ENCODE data around the gene TSPAN9.

TSPAN9 gene

DNA sequence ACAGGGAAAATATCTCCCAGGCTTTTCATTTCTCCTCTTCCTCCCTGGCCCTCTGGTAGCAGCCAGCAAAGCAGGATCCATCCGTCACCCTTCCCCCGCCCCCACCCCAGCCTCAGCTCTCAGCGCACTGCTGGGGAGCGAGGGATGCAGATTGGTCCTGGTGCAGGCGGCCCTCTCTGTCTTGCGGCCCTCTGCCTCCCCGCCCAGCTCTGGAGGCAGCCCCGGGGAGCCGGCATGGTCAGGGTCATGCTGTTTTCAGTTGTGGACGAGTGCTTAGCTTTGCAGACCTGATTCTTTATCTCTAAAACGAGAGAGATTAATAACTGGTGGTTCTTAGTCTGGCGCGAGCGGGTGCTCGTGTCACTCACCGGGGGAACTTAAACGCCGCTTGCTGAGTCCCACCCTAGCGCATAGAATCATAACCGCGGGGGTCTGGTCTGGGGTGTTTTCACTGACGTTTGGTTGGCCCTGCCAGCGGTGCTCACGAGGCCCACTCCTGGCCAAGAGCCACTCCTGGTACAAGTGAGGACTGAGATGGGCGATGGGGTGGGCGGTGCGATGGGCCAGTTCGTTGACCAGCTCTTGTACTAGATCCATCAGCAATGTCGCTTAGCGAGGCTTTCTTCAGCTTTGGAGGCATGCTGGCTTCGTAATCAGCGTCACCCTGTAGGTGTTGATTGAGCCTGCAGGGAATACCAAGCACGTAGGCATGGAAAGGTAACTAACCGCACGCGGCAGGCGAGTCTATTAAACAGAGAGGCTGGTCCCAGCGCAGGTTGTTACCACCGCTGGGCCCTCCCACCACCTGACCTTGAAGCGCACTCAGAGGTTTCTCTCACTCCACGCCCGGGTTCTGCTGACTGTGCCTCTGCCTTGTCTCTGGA lies 95.2 kb downstream of the TSPAN9 start:
- intact Hi-C loops (cut with DNase I): loop anchor here (10.0 kb wide), 1 partner anchor 1972 kb away; no protein-coding TSS in a partner anchor
- peak in 2 of 10 donors; percentile 60 to 62 for DNase-seq

DNA sequence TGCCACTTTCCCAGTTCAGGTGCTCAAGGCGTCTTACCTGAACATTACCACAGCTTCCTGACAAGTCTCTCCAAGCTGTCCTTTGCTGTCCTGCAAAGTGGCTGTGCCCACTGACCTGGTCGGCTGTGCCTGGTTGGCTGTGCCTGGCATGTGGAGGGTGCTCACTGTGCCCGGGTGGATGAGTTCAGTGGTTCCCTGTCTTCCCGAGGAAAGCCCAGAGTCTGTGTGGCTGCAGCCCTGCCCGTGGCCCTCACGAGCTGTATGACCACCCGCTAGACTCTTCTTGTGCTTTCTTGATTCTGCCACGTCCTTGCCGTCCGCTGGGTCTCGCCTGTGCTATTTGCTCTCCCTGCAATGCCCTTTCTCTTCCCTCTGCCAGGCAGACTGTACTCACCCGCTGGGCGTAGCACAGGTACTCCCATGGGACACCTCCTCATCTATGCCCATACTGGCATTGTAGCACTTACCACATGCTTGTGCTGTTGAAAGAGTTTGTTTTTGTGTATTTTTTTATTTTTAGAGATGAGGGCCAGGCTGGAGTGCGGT lies 95.9 kb downstream of the TSPAN9 start:
- DNase-seq: peak in 2 of 10 donors; percentile 54 to 64
- intact Hi-C loops (cut with DNase I): loop anchor here (10.0 kb wide), 1 partner anchor 1972 kb away; no protein-coding TSS in a partner anchor

DNA sequence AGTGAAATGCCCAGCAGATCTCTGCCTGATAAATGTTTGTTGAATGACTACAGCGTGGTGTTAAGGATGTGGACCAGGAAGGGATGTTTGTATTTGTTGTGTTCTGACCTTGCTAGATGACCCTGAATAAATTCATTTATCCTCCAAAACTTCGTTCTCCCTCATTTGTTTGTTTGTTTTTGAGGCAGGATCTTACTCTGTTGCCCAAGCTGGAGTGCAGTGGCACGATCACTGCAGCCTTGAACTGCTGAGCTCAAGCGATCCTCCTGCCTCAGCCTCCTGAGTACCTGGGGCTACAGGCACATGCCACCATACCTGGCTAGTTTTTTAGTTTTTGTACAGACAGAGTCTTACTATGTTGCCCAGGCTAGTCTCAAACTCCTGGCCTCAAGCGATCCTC lies 96.7 kb downstream of the TSPAN9 start:
- intact Hi-C loops (cut with DNase I): loop anchor here (10.0 kb wide), 1 partner anchor 1971 kb away; no protein-coding TSS in a partner anchor
- DNase-seq: peak in 1 of 10 donors; percentile 8

DNA sequence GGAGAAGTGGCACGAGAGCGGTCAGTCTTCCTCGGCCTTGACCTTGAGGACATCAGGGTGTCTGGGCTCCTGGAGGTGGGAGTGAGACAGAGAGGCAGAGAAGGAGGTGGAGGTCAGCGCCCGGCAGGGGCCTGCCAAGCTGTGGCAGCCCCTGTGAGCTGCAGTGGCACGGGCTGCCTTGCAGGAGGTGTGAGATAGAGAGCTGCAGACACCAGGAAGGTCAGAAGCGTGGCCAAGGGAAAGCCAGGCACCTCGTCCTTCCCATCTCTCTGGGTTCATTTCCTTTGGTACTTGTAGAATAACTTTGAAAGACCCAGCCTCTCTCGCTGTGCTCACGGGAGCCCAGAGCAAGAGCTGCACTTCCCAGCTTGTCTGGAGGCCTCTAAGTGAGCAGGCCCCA lies 98.1 kb downstream of the TSPAN9 start:
- intact Hi-C loops (cut with DNase I): loop anchor here (10.0 kb wide), 1 partner anchor 1970 kb away; no protein-coding TSS in a partner anchor
- peak in 1 of 10 donors; percentile 75 for DNase-seq

DNA sequence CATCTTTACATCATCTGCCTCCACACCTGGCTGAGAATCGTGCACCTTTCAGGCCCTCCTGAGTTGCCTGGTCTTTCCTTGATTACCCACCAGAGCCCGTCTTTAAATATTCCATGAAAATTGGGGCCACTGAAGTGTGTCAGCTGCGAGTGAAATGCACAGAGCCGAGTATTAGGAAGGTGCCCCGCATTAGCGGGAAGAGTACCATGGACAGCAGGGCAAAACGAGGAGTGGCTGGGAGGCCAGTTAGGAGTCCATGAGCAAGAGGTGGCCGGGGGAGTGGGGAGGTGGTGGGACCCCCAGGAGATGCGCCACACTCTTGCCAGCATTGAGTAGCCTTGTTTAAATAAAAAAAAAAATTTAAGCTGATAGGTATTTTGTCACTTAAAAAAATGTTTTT lies 99.6 kb downstream of the TSPAN9 start:
- DNase-seq: peak in 2 of 10 donors; percentile 1 to 39
- intact Hi-C loops (cut with DNase I): loop anchor here (10.0 kb wide), 1 partner anchor 1968 kb away; no protein-coding TSS in a partner anchor

DNA sequence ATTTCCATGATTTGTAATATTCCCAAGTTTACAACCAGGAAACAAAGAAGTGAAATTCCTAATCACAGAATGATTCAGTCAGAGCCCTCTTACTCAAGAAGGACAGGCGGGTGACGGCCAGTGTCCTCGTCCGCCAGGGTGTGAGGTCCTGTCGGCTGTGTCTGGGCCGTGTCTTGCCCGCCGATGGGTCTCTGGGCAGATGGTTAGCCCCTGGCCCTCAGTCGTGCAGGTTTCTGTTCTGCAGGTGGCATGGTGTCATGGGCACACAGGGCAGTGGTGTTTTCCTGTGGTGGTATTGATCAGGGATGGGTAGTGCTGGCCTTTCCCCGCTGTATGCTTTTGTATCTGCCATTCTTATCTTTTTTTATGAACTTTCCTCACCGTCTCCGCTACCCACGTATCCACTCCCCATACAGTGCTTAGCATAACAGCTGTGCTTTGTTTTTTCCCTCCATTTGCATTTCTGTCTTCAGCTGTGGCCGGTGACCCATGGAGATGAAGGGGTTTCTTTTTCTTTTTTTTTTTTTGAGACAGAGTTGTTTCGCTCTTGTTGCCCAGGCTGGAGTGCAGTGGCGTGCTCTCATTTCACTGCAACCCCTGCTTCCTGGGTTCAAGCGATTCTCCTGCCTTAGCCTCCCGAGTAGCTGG lies 100.7 kb downstream of the TSPAN9 start:
- intact Hi-C loops (cut with DNase I): loop anchor here (10.0 kb wide), 1 partner anchor 1967 kb away; no protein-coding TSS in a partner anchor
- DNase-seq: peak in 2 of 10 donors; percentile 61 to 66

DNA sequence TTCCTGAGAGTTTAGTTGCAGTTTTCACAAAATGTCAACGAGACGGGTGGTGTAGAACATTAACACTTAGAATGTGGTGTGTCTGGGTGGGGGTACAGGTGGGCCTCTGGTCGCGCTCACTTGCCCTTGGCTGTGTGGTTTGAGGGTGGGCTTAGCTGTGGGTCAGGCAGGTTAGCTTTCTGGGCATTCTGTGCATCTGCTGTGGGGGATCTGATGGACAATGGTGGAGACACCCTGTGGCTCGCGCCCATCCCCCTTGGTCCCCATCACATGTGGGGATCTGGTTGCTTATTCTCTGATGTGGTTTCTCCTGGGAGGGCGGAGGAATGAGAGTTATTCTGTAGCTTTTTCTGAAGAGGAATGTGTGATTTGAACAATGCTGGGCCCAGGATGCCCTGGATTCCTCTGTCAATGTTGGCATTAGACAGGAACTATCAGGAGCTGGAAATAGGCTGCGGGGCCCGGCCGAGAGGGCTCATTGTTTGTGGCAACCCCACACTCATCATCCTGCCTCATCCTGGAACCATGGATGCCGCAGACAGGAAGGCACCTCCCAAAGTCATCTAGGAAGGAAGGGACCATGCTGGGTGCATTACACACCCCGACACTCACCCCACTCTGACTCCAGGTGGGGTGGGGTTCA lies 101.6 kb downstream of the TSPAN9 start:
- intact Hi-C loops (cut with DNase I): loop anchor here (10.0 kb wide), 1 partner anchor 1966 kb away; no protein-coding TSS in a partner anchor

DNA sequence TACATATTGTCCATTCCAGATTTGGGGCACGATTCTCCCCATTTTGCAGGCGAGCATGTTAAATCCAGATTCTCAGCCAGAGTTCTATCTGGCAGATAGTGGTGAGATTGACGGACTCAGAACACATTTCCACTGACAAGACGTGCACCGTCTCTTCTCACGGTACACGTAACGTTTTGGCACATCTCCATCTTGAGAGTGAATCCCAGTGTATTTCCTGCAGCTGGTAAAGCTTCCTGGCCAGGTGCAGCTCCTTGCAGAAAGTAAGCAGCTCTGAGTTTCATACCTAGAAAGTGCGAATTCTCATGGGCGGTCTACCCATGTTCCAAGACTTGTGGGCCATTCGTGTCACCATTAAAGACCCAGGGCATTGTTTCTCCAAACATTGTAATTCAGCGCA lies 102.6 kb downstream of the TSPAN9 start:
- intact Hi-C loops (cut with DNase I): loop anchor here (10.0 kb wide), 1 partner anchor 1965 kb away; no protein-coding TSS in a partner anchor
- no peak for DNase-seq

More for the DNA sequence above, 101.6 kb downstream of the TSPAN9 start:
- peak in 2 of 10 donors; percentile 72 to 76 for DNase-seq

DNA sequence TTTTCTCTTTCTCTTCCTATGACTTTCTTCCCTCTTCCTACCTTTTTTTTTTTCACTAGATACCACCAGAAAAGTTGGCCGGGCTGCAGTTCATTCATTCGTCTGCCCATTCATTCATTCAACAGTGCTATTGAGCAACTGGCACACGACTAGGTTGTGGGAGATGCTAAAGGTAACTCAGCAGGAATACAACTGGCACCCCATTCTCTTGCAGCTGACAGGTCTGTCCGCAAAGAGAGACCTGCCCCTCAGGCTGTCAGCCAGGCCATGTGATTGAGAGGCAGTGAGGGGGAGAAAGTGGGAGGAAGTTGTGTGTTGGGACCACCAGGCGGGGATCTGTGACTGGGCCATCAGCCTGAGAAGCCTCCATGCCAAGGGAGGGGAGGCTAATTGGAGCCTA lies 105.2 kb downstream of the TSPAN9 start:
- intact Hi-C loops (cut with DNase I): no loop called here
- DNase-seq: no peak

DNA sequence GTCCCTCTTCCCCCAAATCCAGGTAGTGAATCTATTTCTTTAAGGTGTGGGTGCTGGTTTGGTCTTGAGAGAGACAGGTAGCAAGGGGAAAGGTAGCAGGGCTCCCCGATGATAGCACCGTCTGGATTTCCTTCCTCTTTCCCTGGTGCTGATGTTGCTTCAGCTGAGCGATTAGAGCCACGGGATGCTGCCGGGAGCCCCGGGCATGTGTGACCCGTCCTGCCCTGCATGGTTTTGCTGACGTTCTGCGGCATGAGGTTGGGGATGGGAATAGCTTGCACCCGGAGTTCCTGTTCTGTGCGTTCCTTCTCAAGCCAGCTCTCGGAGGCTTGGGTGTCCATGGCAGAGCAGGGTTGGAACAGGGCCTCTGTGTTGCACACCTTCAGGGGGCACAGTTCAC lies 107.3 kb downstream of the TSPAN9 start:
- intact Hi-C loops (cut with DNase I): no loop called here
- DNase-seq: peak in 2 of 10 donors; percentile 25 to 78

DNA sequence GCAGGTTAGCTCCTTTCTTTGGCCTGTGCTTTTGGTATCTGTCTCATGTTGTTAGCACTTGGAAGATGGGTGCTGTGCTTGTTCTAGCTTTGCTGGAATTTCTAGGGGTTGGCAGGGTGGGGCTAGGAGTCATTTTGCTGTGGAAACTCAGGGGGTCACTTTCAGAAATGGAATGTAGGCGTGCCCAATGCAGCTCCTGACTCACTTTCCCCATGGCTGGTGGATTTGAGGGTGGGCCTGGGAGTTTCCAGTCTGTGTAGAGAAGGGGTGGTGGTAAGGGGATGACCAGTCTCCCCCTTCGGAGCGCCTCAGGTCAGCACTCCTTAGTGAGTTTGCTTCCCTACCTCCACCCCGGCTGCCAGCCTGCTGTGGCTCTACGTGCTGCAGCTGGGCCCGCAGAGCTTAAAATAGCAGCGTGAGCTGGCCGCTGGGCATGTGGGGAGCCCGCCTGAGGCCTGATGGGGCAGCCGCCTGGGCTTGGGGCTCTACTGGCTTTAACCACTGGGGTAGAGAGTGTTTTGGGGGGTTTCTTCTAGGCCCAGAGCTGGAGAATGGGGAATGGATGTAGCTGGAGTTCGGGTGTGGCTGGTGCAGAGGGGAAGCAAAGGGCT lies 108.2 kb downstream of the TSPAN9 start:
- intact Hi-C loops (cut with DNase I): no loop called here
- DNase-seq: peak in 2 of 10 donors; percentile 83 to 91

DNA sequence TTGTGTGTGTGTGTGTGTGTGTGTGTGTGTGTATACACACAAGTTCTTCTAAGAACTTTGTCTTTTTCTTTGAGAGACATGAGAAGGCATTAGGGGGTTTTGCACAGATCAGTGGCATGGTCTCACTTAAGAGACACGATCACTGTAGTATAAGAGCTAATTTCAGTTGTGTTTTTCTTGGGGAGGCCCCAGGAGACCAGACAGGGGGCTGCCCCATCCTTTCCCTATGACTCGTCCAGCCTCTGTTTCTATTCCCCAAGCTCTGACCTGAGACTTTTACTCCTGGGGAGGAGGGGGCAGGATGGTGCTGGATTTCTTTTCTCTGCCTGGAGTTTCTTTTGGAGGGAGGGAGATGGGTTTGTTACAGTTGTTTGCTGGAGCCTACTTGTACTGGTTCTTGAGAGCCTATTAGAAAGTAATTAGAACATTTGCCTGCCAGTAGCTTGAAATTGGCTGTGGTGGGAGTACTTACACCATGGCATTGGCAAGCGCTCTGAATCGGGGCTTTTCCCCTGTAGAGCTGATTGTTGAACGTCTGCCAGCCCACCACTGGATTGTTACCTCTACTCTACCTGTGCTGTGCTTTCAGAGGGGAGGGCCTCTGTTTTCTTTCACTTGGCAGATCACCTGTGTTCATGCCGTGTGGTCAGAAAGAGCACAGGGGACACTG lies 109.5 kb downstream of the TSPAN9 start:
- intact Hi-C loops (cut with DNase I): no loop called here
- DNase-seq: peak in 2 of 10 donors; percentile 24 to 29

DNA sequence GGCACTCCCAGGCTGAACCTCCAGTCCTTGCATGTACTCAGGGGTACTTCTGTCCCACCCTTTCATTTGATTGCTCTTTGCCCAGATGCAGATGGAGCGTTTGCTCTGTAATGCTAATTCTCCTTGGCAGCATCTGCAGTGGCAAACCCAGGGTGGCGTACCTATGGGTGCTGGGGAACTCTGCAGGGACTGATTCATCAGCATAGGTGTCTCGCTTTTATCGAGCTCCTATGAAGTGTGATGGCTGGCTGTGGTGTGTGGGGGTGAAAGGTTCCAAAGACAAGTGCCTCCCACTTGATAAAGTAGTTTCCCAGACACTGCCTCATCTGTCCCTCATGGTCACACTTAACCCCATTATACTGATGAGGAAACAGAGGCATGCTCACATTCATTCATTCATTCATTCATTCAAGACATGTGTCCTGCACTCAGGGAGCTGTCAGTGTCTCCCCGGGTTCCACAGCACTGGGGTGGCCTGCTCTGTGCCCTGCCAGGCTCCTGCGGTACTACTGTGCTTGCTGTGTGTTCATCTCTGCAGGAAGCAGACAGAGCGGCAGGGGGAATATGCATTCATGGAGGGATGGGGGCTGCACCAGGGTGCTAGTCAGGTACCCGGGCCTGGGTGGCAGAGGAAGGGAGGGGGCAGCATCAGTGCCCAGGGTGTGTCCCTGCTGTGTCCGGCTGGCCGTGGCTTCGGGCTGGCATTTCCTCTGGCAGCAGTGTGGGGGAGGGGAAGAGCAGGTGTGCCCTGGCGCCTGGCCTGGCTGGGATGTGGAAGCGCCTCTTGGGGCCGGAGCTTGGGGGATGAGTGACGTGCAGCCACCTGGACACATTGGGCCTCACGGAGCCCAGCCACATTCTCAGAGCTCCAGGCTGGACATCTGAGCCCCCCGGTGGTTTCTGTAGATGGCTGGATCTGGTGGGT lies 110.9 kb downstream of the TSPAN9 start:
- peak in 2 of 10 donors; percentile 60 to 76 for DNase-seq
- intact Hi-C loops (cut with DNase I): no loop called here

DNA sequence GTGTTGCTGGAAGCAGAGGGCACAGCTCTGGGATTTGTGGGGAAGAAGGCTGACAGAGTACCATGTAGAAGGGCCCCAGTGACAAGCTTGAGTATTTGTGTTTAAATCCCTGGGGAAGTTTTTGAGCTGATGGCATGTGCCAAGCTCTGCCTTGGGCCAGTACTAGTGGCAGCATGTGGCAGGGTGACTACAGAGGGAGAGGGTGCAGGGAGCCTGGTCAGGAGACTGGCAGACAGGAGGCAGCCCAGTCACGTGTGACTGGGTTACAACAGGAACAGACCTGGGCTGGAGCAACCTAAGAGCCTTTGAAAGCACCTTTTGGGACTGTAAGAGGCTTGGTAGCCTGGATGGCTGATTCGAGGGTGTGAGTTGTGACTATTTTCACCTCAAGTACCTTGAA lies 112.1 kb downstream of the TSPAN9 start:
- intact Hi-C loops (cut with DNase I): no loop called here
- peak in 1 of 10 donors; percentile 55 for DNase-seq

DNA sequence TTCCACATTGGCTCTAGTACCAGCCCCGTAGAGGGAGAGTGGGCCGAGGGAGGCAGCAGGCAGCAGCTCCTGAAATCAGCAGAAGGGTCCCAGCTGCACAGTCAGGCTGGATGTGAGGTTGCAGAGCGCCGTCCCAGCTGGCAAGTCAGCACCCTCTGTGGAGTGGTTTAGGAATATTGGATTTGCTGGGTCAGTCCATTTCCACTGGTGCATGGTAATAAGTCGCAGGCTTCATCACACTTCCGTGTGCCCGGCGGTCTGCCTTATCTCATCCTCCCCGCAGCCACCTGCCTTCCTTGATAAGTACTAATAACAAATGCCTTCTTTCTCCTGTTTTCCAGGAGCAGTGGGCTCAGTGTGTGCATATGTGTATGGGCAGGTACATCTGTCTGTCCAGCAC lies 112.9 kb downstream of the TSPAN9 start:
- intact Hi-C loops (cut with DNase I): no loop called here

DNA sequence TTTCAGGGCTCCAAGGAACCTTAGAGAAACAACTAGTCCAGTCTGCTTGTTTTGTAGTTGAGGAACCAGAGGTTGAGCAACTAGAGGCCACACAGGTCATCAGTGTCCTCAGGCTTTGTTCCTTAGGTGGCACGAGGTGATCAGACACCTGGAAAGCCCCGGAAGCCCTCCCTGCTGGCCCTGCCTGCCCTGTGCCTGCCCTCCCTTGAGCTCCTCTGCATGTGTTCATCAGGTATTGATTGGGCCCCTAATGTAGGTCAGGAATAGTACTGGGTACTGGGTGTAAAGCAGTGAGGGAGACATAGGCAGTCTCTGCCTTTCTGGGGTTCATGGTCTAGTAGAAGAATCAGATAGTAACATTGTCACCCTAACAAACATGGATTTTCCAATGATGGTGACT lies 114.3 kb downstream of the TSPAN9 start:
- DNase-seq: peak in 1 of 10 donors; percentile 16
- intact Hi-C loops (cut with DNase I): no loop called here

More for the DNA sequence above, 112.9 kb downstream of the TSPAN9 start:
- DNase-seq: peak in 1 of 10 donors; percentile 54

DNA sequence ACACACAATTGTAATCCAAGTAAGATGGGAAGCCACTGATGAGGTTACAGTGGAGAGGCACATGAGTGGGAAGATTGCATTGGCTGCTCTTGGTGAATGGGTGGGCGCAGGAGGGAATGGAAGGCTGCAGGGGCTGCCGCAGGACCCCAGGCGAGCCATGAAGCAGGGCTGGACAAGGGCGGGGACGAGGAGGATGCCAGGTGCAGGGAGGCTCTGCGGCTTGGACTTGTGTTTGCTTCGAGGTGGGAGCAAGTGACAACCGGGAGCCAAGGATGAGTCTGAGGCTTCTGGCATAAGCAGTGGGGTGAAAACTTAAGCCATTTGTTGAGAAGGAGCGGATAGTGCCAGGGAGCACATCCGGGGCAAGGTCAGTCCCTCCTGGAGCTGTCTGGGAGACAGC lies 115.0 kb downstream of the TSPAN9 start:
- intact Hi-C loops (cut with DNase I): no loop called here
- DNase-seq: peak in 2 of 10 donors; percentile 41 to 70

DNA sequence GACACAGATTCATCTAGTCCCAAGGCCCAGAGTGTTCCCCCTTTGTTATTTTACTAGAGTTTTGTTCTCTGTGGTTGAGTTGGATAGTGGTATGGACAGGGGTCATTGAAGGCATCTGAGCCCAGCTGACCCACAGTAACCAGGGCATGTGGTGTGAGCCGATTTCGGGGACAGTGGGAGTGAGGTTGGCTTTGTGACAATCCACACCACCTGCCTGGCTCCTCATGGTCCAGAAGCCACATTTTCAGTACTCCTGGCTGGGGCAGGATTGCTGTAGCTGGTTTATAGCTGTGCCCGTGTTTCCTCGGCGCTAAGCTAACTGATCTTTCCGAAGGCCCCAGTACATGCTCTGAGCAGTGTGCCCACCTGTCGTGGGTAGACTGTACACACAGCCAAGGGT lies 116.0 kb downstream of the TSPAN9 start:
- intact Hi-C loops (cut with DNase I): no loop called here
- DNase-seq: no peak
